ENCODE results near the gene MAP3K20. TPM values are rescaled to one million over a fixed set of nuclear protein-coding genes. Genes with fewer than 3 reads are reported as not detected.
"Not testable (repeated sequence)": the region's sequence is repeated elsewhere in the genome, so short reads cannot be mapped to it uniquely, and the experiment has no call there.

MAP3K20 gene
- total RNA-seq, 2 donors from 2014 or later, result 10.1 to 11.9 TPM

DNA sequence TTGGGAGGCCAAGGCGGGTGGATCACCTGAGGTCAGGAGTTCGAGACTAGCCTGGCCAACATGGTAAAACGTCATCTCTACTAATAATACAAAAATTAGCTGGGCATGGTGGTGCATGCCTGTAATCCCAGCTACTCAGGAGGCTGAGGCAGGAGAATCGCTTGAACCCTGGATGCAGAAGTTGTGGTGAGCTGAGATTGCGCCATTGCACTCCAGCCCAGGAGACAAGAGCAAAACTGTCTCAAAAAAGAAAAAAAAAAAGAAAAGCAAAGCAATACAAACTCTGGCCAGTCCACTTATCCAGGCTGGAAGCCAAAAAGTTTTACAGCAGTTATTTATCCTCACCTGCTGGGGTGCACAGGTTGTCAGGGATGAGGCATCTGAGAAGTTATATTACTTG is 186.7 kb downstream of the MAP3K20 start:
- not testable (repeated sequence) for H3K27me3 Mint-ChIP-seq (ENCODE audit: low read depth); H3K27ac Mint-ChIP-seq; H3K36me3 Mint-ChIP-seq (ENCODE audit: insufficient read depth in 2 of 2); ATAC-seq (replicated peaks in 1 of 2); DNase-seq; H3K4me3 Mint-ChIP-seq; H3K9me3 Mint-ChIP-seq
- H3K4me1 Mint-ChIP-seq (ENCODE audit: low read depth), result peaks cover 13% of the 10 kb centered on the region

DNA sequence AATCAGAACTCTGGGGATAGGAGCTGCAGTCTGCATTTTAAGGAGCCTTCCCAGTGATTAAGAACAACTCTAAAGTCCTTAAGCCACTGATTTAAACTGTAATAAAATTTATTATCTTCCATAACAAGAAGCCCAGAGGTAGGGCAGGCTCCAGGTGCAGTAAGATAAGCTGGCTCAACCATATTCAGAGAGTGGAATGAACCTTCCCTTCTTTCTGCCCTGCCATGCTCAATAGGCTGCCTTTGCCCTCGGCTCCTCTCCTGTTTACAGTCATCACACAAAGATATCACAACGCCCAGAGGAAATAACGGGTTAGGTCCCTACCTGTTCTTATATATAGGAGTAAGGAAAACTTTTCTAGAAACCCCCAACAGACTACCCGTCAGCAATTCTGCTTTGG is 188.5 kb downstream of the MAP3K20 start:
- ATAC-seq (replicated peaks in 1 of 2) (peak in 1 of 2 donors; percentile 2), DNase-seq (no peak)
- Mint-ChIP-seq H3K36me3 (ENCODE audit: insufficient read depth in 2 of 2) (peaks cover 0 to 1% of the 10 kb centered on the region in 2 donors), H3K27me3 (ENCODE audit: low read depth) (no peaks in the 10 kb centered on the region), H3K4me1 (ENCODE audit: low read depth) (peaks cover 13% of the 10 kb centered on the region), H3K9me3 (no peaks in the 10 kb centered on the region), H3K4me3 (peak overlapping the region; percentile 49 to 56), H3K27ac (no peak overlapping the region)

DNA sequence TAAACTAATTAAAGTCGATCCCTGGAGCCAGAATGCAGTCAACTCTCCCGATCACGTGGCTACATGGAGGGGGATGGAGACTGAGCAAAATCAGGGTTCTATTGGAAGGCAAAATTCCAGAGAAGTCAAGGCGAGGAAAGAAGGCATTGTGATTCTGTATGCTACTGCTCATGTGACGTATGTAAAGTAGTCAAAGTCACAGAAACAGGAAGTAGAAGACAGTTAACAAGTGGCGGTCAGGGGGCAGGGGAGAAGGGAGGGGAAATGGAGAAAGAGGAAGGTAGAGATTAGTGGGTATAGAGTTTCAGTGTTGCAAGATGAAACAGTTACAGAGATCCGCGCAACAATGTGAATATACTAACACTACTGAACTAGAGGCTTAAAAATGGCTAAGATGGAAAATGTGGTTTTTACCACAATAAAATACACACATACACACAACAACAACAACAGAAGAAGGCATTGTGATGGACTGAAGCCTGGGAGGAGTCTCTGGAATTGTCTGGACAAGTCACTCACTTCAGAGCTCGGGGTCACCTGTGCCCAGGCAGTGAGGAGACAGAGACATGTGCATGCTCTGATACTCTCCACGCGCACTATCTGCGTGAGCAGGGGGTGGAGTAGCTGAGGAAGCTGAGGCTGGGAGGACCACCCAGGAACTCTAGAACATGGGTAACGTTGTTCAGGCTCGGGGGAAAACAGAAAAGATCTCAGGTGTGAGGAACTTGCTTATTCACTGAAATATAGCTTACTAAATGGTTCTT is 189.1 kb downstream of the MAP3K20 start:
- H3K27me3 Mint-ChIP-seq (ENCODE audit: low read depth), result no peaks in the 10 kb centered on the region
- ATAC-seq (replicated peaks in 1 of 2) (peak; percentile 93 to 98), DNase-seq (peak; percentile 27 to 58)
- peaks cover 0 to 1% of the 10 kb centered on the region in 2 donors for H3K36me3 Mint-ChIP-seq (ENCODE audit: insufficient read depth in 2 of 2)
- H3K9me3 Mint-ChIP-seq, result no peaks in the 10 kb centered on the region
- H3K4me3 Mint-ChIP-seq, result peak overlapping the region; percentile 49 to 56
- peak overlapping the region; percentile 15 for H3K27ac Mint-ChIP-seq
- peaks cover 13% of the 10 kb centered on the region for H3K4me1 Mint-ChIP-seq (ENCODE audit: low read depth)

DNA sequence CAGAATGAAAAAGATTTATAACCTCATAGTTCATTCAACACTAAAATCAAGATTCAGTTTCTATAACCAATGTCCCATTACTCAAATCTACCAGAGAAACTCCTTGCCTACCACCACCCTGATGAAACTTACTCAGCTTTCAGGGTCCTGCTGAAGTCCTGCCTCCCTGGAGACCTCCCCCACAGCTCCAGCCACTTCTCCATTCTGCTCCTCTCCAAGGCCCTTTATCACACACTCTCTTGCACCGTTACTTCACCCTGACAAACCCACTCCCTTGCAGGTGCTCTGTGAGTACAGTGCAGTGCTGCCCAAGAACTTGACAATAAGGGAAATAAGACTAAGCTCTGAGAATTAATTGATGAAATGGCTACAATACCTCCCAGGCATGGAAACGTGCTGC is 195.5 kb downstream of the MAP3K20 start:
- ATAC-seq (replicated peaks in 1 of 2), result peak; percentile 25 to 79
- Mint-ChIP-seq H3K36me3 (ENCODE audit: insufficient read depth in 2 of 2) (peaks cover 0 to 2% of the 10 kb centered on the region in 2 donors), H3K27ac (no peak overlapping the region)

DNA sequence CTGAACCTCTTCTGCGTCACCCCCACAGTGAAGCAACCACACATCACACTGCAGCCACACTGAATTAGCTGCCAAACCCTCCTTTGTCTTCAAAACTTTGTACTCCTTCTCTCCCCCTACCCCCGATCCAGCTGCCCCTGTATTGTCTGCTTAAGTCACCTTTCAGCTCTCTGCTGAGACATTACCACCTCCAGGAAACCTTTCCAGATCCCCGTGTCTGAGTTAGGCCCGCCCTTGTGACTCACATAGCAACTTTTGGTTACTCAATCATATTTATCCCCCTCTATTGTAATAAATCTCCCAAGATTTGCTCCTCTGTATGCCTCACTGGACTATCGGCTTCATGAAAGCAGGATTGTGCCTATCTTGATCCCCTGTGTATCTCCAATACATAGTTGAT is 196.2 kb downstream of the MAP3K20 start:
- peak in 1 of 2 donors; percentile 28 for ATAC-seq (replicated peaks in 1 of 2)

More for the DNA sequence above, 195.5 kb downstream of the MAP3K20 start:
- Mint-ChIP-seq H3K4me1 (ENCODE audit: low read depth) (no peaks in the 10 kb centered on the region), H3K4me3 (no peak overlapping the region), H3K9me3 (peaks cover 2 to 7% of the 10 kb centered on the region in 2 donors), H3K27me3 (ENCODE audit: low read depth) (no peaks in the 10 kb centered on the region)
- DNase-seq, result no peak

DNA sequence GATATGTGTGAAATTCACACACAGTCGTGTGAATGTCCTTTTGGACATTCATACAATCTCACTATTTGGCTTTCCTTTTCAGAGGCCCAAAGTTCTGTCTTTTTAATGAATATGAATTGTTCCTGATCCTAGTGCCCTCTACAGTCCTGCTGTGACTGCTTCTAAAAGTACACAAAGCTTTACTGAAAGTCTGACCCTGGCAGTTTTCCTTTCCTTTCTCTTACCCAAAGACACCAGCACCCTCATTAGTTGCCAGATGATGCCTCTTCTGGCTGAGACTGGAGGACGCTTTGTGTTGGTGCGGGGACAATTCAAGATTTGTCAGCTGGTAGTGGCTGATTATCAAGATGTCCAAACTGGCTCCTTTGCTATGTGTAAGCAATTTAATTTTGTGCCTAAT is 197.2 kb downstream of the MAP3K20 start:
- Mint-ChIP-seq H3K9me3 (peaks cover 2 to 7% of the 10 kb centered on the region in 2 donors), H3K36me3 (ENCODE audit: insufficient read depth in 2 of 2) (peaks cover 0 to 2% of the 10 kb centered on the region in 2 donors), H3K4me3 (no peak overlapping the region), H3K27ac (no peak overlapping the region), H3K4me1 (ENCODE audit: low read depth) (no peaks in the 10 kb centered on the region), H3K27me3 (ENCODE audit: low read depth) (no peaks in the 10 kb centered on the region)
- DNase-seq, result no peak
- ATAC-seq (replicated peaks in 1 of 2), result no peak

More for the DNA sequence above, 196.2 kb downstream of the MAP3K20 start:
- peaks cover 2 to 7% of the 10 kb centered on the region in 2 donors for H3K9me3 Mint-ChIP-seq
- no peak overlapping the region for H3K27ac Mint-ChIP-seq
- no peak overlapping the region for H3K4me3 Mint-ChIP-seq
- DNase-seq, result no peak
- no peaks in the 10 kb centered on the region for H3K27me3 Mint-ChIP-seq (ENCODE audit: low read depth)
- peaks cover 0 to 2% of the 10 kb centered on the region in 2 donors for H3K36me3 Mint-ChIP-seq (ENCODE audit: insufficient read depth in 2 of 2)
- no peaks in the 10 kb centered on the region for H3K4me1 Mint-ChIP-seq (ENCODE audit: low read depth)

DNA sequence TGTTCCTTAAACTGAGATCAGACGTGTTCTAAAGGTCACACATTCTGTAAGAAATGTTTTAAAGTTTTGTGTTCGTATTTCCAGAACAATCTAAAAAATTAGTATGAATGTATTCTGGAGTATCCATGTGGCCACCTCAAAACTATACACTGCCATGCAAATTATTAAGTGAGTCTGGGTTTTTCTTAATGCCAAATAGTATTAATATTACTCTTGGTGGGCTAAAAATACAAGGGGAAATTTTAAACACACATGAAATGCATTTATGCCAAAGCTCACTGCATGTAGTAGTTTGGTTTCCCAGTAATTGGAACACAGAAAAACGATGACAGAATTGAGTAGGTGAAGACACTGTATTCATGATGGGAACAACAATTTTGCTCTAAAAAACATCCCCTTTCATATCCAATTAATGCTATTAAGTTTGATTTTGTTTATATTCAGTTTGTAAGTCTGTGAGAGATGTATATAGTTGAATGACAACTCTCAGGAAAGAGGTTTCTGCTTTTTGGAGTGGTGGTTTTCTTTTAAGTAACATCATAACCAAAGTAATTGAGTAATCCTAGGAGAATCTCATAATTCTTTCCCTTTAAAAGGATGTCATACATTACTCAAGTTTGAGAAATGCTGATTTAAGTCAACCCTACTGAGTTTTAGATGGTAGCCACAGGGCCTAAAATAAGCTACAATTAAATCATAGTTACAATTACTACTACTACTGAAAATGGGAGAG is 203.3 kb downstream of the MAP3K20 start:
- no peak for DNase-seq
- Mint-ChIP-seq H3K4me3 (peak overlapping the region; percentile 6 to 71), H3K36me3 (ENCODE audit: insufficient read depth in 2 of 2) (peaks cover 0 to 3% of the 10 kb centered on the region in 2 donors), H3K27ac (peak overlapping the region; percentile 94), H3K27me3 (ENCODE audit: low read depth) (peaks cover 8% of the 10 kb centered on the region), H3K4me1 (ENCODE audit: low read depth) (peaks cover 22% of the 10 kb centered on the region), H3K9me3 (peaks cover 2 to 7% of the 10 kb centered on the region in 2 donors)
- ATAC-seq (replicated peaks in 1 of 2), result peak; percentile 86 to 87

DNA sequence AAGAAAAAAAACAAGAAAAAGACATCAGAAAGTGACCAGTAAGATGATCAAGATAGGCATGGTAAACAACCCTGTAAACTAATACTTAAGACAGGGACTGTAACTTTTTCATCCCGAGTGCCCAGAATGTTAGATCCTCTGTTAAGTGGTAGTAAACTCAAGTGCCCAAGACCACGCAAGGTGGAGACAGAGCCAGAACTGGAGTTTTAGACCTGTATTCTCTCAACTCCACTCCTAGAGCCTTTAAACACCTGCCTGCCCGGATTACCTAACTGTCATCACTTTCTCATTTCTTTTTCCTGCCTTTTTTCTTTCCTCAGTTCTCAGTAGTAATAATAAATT is 203.9 kb downstream of the MAP3K20 start:
- Mint-ChIP-seq H3K27ac (peak overlapping the region; percentile 94), H3K36me3 (ENCODE audit: insufficient read depth in 2 of 2) (peaks cover 0 to 1% of the 10 kb centered on the region in 2 donors), H3K9me3 (peaks cover 2 to 5% of the 10 kb centered on the region in 2 donors), H3K27me3 (ENCODE audit: low read depth) (peaks cover 8% of the 10 kb centered on the region), H3K4me1 (ENCODE audit: low read depth) (peaks cover 22% of the 10 kb centered on the region), H3K4me3 (peak overlapping the region; percentile 6 to 71)
- DNase-seq (no peak), ATAC-seq (replicated peaks in 1 of 2) (peak; percentile 51 to 58)

DNA sequence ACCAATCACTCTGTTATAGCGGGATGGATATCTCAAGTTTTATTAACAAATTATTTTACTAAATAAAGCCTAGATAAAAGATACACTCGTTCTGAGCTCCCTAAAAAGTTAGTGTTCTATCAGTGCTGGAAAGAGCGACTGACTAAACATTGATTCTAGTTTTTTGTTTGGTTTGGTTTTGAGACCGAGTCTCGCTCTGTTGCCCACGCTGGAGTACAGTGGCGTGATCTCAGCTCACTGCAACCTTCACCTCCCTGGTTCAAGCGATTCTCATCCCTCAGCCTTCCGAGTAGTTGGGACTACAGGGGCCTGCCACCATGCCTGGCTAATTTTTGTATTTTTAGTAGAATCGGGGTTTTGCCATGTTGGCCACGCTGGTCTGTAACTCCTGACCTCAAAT is 205.2 kb downstream of the MAP3K20 start:
- peak overlapping the region in 1 of 2 donors; percentile 71 for H3K4me3 Mint-ChIP-seq
- peak overlapping the region; percentile 94 for H3K27ac Mint-ChIP-seq
- peaks cover 8% of the 10 kb centered on the region for H3K27me3 Mint-ChIP-seq (ENCODE audit: low read depth)
- DNase-seq, result no peak
- no peaks in the 10 kb centered on the region for H3K9me3 Mint-ChIP-seq
- H3K36me3 Mint-ChIP-seq (ENCODE audit: insufficient read depth in 2 of 2), result peaks cover 0 to 1% of the 10 kb centered on the region in 2 donors
- ATAC-seq (replicated peaks in 1 of 2), result peak in 1 of 2 donors; percentile 52
- H3K4me1 Mint-ChIP-seq (ENCODE audit: low read depth), result peaks cover 28% of the 10 kb centered on the region

DNA sequence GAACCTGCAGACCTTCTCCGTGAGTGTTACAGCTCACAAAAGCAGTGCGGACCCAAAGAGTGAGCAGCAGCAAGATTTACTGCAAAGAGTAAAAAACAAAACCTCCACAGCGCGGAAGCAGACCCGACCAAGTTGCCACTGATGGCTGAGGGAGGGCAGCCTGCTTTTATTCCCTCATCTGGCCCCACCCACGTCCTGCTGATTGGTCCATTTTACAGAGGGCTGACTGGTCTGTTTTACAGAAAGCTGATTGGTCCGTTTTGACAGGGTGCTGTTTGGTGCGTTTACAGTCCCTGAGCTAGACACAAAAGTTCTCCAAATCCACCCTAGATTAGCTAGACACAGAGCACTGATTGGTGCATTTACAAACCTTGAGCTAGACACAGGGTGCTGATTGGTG is 206.3 kb downstream of the MAP3K20 start:
- DNase-seq; H3K36me3 Mint-ChIP-seq (ENCODE audit: insufficient read depth in 2 of 2); ATAC-seq (replicated peaks in 1 of 2); H3K27me3 Mint-ChIP-seq (ENCODE audit: low read depth); H3K4me3 Mint-ChIP-seq; H3K9me3 Mint-ChIP-seq; H3K27ac Mint-ChIP-seq: not testable (repeated sequence)
- H3K4me1 Mint-ChIP-seq (ENCODE audit: low read depth), result peaks cover 37% of the 10 kb centered on the region

DNA sequence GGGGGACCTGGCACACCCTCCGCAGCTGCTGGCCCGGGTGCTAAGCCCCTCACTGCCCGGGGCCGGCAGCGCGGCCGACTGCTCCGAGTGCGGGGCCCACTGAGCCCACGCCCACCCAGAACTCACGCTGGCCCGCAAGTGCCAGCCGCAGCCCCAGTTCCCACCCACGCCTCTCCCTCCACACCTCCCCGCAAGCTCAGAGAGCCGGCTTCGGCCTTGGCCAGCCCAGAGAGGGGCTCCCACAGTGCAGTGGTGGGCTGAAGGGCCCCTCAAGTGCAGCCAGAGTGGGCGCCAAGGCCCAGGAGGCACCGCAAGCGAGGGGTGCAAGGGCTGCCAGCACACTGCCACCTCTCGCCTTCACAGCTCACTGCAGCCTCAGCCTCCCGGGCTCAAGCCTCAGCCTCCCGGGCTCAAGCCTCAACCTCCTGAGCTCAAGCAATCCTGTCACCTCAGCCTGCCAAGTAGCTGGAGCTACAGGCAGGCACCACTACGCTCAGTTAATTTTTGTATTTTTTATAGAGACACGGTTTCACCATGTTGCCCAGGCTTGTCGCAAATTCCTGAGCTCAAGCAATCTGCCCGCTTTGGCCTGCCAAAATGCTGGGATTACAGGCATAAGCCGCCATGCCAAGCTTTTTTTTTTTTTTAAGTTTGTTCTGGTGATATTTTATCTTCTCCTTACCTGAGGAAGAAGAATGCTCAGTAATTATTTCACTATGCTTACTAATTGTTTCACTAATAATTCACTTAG is 207.3 kb downstream of the MAP3K20 start:
- no peak overlapping the region for H3K27ac Mint-ChIP-seq
- peaks cover 0 to 1% of the 10 kb centered on the region in 2 donors for H3K36me3 Mint-ChIP-seq (ENCODE audit: insufficient read depth in 2 of 2)
- H3K4me3 Mint-ChIP-seq, result no peak overlapping the region
- DNase-seq (no peak), ATAC-seq (replicated peaks in 1 of 2) (no peak)
- H3K27me3 Mint-ChIP-seq (ENCODE audit: low read depth), result peaks cover 8% of the 10 kb centered on the region
- no peaks in the 10 kb centered on the region for H3K9me3 Mint-ChIP-seq
- H3K4me1 Mint-ChIP-seq (ENCODE audit: low read depth), result peaks cover 39% of the 10 kb centered on the region

DNA sequence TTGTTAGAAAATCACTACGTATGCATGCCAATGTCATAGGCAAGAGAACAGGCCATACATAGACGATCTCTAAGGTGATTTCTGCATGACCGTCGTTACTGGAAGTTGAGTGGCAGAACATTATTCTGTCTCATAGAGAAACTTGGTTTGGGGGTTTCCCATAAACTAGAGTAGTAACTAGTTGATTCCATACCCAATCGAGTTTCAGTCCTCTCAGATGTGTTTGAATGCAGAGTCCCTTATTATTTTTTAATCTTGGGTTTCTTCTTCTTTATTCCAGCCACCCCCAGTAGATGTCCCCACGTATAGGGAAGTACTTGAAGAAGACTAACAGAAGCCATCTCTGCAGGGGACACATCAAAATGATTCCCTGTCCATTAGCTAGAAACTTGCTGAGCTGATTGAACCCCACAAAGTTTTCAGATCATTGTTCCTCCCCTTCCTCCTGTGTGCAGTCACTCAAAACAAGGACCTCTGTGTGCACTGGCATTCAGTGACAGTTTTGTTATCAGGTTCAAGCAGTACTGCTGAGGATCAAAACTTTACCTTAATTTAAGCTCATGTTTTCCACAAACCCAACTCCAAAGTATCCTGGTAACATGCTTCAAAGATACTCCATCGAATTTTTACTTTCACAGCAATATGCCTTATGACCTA is 210.6 kb downstream of the MAP3K20 start:
- H3K27me3 Mint-ChIP-seq (ENCODE audit: low read depth), result peaks cover 9% of the 10 kb centered on the region
- H3K4me1 Mint-ChIP-seq (ENCODE audit: low read depth), result peaks cover 31% of the 10 kb centered on the region
- peaks cover 0 to 4% of the 10 kb centered on the region in 2 donors for H3K36me3 Mint-ChIP-seq (ENCODE audit: insufficient read depth in 2 of 2)
- peaks cover 0 to 2% of the 10 kb centered on the region in 2 donors for H3K9me3 Mint-ChIP-seq
- H3K4me3 Mint-ChIP-seq, result peak overlapping the region; percentile 56 to 78
- DNase-seq (peak; percentile 35 to 48), ATAC-seq (replicated peaks in 1 of 2) (peak; percentile 85 to 87)
- peak overlapping the region; percentile 92 for H3K27ac Mint-ChIP-seq

Measured in activated T-cell treated with anti-CD3 and anti-CD28 coated beads, Interleukin-2, amount 50 U/mL, for 72 hours (primary cell).